Nephron progenitor cell (in vitro differentiated cells): ENCODE measurements around the gene KRTAP27-1.

Source experiments
- DNase-seq: peaks from one replicate; pipeline ENCODE4 v3.0.0; 2021
- H3K27ac Mint-ChIP-seq: 2 replicates; pipeline ENCODE4 v1.8.0; 2021; ENCODE audit warnings: mild to moderate bottlenecking, moderate library complexity, mixed read lengths
- H3K27me3 Mint-ChIP-seq: 2 replicates; pipeline ENCODE4 v1.8.0; 2021; ENCODE audit warnings: mild to moderate bottlenecking, low read depth, mixed read lengths; ENCODE audit not compliant: poor library complexity
- H3K36me3 Mint-ChIP-seq: 2 replicates; pipeline ENCODE4 v1.8.0; 2021; ENCODE audit warnings: low read depth, mixed read lengths
- H3K4me1 Mint-ChIP-seq: 2 replicates; pipeline ENCODE4 v1.8.0; 2021; ENCODE audit warnings: mixed read lengths
- H3K4me3 Mint-ChIP-seq: 2 replicates; pipeline ENCODE4 v1.8.0; 2021; ENCODE audit warnings: mild to moderate bottlenecking, moderate library complexity, mixed read lengths
- H3K9me3 Mint-ChIP-seq: 2 replicates; pipeline ENCODE4 v1.8.0; 2021; ENCODE audit warnings: mild to moderate bottlenecking, moderate library complexity, mixed read lengths
- TF ChIP-seq, protein P1 (sequence below): fragments of 200-600 bp; sonication (generic); IDR thresholded peaks from 2 replicates; pipeline ENCODE4 v1.5.0; 2021; ENCODE audit warnings: antibody characterized with exemption

Gene KRTAP27-1

DNA sequence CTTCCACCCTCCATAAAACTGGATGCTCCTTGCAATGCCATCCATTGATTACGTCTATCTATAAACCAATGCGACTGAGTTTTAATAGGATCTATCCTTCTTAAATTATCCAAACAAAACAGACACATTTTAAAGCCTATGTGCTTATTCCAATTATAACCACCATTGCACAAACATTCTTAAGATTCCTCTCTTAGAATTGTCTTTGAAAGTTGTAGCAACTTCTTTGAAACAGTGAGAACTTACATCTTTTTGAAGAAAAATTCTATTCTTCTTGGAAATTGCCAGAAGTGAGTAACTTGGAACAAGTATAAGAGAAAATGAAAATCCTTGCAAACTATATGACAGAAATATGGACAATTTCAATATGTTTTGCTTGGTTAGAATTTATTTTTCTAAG is 17.3 kb downstream of the KRTAP27-1 start, which contains the start of gene KRTAP26-1:
Gene KRTAP26-1, minus strand, starts transcription at position 101 of the 400 bp plus-strand sequence. CDS start 280 bp downstream, outside the sequence.
- no peak for DNase-seq
- H3K27ac Mint-ChIP-seq: no peak within 1 kb of the TSS
- H3K36me3 Mint-ChIP-seq: no peaks in the 10 kb centered on the region
- TF ChIP-seq, protein P1, sequence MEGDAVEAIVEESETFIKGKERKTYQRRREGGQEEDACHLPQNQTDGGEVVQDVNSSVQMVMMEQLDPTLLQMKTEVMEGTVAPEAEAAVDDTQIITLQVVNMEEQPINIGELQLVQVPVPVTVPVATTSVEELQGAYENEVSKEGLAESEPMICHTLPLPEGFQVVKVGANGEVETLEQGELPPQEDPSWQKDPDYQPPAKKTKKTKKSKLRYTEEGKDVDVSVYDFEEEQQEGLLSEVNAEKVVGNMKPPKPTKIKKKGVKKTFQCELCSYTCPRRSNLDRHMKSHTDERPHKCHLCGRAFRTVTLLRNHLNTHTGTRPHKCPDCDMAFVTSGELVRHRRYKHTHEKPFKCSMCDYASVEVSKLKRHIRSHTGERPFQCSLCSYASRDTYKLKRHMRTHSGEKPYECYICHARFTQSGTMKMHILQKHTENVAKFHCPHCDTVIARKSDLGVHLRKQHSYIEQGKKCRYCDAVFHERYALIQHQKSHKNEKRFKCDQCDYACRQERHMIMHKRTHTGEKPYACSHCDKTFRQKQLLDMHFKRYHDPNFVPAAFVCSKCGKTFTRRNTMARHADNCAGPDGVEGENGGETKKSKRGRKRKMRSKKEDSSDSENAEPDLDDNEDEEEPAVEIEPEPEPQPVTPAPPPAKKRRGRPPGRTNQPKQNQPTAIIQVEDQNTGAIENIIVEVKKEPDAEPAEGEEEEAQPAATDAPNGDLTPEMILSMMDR: no peak
- no peak within 1 kb of the TSS for H3K4me3 Mint-ChIP-seq
- peaks cover 5% of the 10 kb centered on the region for H3K27me3 Mint-ChIP-seq
- no peaks in the 10 kb centered on the region for H3K9me3 Mint-ChIP-seq
- no peaks in the 10 kb centered on the region for H3K4me1 Mint-ChIP-seq

DNA sequence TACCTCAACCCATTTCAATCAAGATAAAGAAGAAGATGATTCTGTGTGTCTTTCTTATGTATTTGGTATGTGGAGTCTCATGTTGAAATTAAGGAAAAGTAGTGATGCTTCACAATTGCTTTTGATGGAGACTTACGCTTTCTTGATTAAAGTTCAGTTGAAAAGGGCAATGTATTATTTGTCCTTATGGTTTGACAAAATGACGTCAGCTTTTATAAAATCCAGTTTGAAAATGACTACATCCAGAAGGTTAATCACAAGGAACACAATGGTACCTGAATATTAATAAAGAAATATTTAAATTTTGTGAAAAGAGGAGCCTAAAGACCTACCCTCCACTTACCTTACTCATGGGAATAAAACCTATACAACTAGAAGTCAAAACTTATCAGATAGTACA is 21.8 kb downstream of the KRTAP27-1 start:
- Mint-ChIP-seq H3K36me3 (no peaks in the 10 kb centered on the region), H3K9me3 (no peaks in the 10 kb centered on the region), H3K27me3 (peaks cover 12% of the 10 kb centered on the region), H3K27ac (no peak overlapping the region), H3K4me1 (no peaks in the 10 kb centered on the region), H3K4me3 (no peak overlapping the region)
- DNase-seq: no peak
- TF ChIP-seq, protein P1: no peak

GRCh38 chr21:30306884-30307283 is 30.6 kb downstream of the KRTAP27-1 start:
- H3K27ac Mint-ChIP-seq: no peak overlapping the region
- TF ChIP-seq, protein P1: no peak
- H3K4me3 Mint-ChIP-seq: no peak overlapping the region
- no peak for DNase-seq
- H3K4me1 Mint-ChIP-seq: no peaks in the 10 kb centered on the region
- no peaks in the 10 kb centered on the region for H3K27me3 Mint-ChIP-seq
- H3K9me3 Mint-ChIP-seq: no peaks in the 10 kb centered on the region
- no peaks in the 10 kb centered on the region for H3K36me3 Mint-ChIP-seq

- Mint-ChIP-seq H3K4me1 (no peaks in the 10 kb centered on the region), H3K36me3 (no peaks in the 10 kb centered on the region), H3K4me3 (no peak overlapping the region), H3K27me3 (no peaks in the 10 kb centered on the region), H3K9me3 (peaks cover 4% of the 10 kb centered on the region), H3K27ac (no peak overlapping the region)
- no peak for DNase-seq
- TF ChIP-seq, protein P1: no peak
Observed at GRCh38 chr21:30305136-30305535, 32.4 kb downstream of the KRTAP27-1 start.

- Mint-ChIP-seq H3K9me3 (no peaks in the 10 kb centered on the region), H3K27ac (no peak within 1 kb of the TSS), H3K36me3 (no peaks in the 10 kb centered on the region), H3K4me3 (no peak within 1 kb of the TSS), H3K4me1 (no peaks in the 10 kb centered on the region), H3K27me3 (peaks cover 8% of the 10 kb centered on the region)
- no peak for DNase-seq
- TF ChIP-seq, protein P1: no peak
Observed at GRCh38 chr21:30289215-30289614, 48.3 kb downstream of the KRTAP27-1 start, which contains the start of gene KRTAP25-1. TSS of gene KRTAP25-1 (minus strand) at chr21:30289514. CDS start at chr21:30289490, 24 bp downstream.
